GM21390 (cell line): Measurements from ENCODE around the gene BMS1.
A peak's percentile ranks its signal among the peaks of the same experiment; 100 is the strongest.
"Not testable (repeated sequence)": the region's sequence is repeated elsewhere in the genome, so short reads cannot be mapped to it uniquely, and the experiment has no call there.

Experiments used
- ATAC-seq: cut with Tn5 transposase; IDR thresholded peaks from one replicate; pipeline ENCODE4 v1.9.1; 2021; ENCODE audit not compliant: unreplicated experiment

The BMS1 gene, protein sequence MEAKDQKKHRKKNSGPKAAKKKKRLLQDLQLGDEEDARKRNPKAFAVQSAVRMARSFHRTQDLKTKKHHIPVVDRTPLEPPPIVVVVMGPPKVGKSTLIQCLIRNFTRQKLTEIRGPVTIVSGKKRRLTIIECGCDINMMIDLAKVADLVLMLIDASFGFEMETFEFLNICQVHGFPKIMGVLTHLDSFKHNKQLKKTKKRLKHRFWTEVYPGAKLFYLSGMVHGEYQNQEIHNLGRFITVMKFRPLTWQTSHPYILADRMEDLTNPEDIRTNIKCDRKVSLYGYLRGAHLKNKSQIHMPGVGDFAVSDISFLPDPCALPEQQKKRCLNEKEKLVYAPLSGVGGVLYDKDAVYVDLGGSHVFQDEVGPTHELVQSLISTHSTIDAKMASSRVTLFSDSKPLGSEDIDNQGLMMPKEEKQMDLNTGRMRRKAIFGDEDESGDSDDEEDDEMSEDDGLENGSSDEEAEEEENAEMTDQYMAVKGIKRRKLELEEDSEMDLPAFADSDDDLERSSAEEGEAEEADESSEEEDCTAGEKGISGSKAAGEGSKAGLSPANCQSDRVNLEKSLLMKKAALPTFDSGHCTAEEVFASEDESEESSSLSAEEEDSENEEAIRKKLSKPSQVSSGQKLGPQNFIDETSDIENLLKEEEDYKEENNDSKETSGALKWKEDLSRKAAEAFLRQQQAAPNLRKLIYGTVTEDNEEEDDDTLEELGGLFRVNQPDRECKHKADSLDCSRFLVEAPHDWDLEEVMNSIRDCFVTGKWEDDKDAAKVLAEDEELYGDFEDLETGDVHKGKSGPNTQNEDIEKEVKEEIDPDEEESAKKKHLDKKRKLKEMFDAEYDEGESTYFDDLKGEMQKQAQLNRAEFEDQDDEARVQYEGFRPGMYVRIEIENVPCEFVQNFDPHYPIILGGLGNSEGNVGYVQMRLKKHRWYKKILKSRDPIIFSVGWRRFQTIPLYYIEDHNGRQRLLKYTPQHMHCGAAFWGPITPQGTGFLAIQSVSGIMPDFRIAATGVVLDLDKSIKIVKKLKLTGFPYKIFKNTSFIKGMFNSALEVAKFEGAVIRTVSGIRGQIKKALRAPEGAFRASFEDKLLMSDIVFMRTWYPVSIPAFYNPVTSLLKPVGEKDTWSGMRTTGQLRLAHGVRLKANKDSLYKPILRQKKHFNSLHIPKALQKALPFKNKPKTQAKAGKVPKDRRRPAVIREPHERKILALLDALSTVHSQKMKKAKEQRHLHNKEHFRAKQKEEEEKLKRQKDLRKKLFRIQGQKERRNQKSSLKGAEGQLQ

DNA sequence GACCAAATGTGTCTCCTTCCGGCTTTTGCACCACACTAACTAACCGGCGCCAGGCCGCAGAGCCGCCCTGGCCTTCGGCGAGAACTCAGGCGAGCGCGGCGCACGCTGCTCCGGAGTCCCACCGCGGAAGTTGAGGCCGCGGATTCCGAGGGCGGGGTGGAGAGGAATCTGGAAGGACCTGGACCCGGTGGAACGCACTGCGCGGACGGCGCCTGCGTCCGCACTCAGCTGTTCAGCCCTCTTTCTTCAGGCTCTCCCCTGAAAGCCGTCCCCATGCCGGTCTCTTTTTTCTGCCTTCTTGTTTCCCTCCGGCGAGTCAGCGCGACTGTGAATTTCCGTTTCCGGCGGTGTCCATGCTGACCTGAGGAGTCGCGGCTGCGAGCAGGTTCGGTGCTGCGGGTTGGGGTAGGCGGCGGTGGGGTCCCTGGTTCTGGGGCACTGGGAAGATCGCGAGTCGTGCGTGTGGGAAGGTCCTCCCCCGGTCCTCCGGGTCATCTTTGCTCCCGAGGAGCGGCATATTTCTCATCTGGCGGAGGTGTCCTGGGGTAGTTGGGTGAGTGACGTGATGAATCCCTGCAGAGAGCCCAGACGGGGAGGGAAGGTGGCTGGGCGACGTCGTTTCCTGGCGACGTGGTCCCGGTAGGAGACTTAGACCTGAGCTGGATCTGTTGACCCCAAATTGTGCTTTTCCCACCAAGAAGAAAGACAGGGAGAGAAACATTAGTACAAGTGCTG is at the start of gene BMS1:
Gene BMS1 (plus strand): TSS at position 350 of the 735 bp plus-strand sequence. CDS start 1,600 bp downstream, outside the sequence.
- ATAC-seq, result peak; percentile 97

DNA sequence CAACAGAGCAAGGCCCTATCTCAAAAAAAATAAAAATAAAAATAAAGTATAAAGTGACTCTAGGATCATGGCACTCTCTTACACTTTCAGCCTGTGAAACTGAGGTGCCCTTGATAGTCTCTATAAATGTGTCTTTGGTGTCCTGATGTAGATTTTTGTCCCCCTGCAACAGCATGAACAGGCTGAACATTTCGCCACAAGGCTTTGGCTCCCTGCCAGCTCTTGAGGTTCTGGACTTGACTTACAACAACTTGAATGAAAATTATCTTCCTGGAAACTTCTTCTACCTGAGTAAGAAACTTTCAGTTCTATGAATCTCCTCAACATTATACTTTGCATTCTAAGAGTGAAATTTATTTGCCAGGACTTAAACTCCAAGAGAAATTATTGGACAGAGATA is 48.1 kb upstream of the BMS1 start:
- ATAC-seq, result no peak

DNA sequence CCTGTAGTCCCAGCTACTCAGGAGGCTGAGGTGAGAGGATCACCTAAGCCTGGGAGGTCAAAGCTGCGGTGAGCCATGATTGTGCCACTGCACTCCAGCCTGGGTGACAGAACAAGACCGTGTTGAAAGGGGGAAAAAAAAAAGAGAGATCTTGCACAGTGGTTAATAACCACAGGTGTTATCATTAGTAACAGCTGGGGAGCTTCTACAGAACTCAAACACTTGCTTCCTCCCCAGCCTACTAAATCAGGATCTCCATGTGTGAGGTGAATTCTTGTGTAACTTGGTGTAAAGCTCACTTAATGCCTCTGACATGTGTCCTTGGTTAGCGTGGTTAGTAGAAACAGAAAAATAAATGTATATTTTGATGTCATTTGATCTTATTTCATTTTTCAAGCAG is 43.9 kb upstream of the BMS1 start:
- no peak for ATAC-seq

DNA sequence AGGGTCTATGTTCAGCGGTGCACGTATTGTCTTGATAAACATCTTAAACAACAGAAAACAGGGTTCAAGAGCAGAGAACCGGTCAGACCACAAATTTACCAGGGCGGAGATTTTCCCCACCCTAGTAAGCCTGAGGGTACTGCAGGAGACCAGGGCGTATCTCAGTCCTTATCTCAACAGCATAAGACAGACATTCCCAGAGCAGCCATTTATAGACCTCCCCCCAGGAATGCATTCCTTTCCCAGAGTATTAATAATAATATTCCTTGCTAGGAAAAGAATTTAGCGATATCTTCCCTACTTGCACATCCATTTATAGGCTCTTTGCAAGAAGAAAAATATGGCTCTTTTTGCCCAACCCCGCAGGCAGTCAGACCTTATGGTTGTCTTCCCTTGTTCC is 41.1 kb upstream of the BMS1 start:
- not testable (repeated sequence) for ATAC-seq

DNA sequence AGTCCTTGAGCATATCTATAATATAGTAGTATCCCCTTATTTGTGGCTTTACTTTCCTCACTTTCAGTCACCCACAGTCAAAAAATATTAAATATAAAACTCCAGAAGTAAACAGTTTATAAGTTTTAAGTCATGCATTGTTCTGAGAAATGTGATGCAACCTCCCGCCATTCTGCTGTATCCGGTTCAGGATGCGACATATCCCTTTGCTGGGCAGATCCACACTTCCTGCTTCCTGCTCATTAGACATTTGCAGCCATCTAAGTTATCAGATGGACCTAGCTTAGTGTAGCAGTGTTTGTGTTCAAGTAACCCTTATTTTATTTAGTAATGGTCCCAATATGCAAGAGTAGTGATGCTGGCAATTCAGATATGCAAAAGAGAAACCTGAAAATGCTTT is 38.9 kb upstream of the BMS1 start:
- no peak for ATAC-seq

DNA sequence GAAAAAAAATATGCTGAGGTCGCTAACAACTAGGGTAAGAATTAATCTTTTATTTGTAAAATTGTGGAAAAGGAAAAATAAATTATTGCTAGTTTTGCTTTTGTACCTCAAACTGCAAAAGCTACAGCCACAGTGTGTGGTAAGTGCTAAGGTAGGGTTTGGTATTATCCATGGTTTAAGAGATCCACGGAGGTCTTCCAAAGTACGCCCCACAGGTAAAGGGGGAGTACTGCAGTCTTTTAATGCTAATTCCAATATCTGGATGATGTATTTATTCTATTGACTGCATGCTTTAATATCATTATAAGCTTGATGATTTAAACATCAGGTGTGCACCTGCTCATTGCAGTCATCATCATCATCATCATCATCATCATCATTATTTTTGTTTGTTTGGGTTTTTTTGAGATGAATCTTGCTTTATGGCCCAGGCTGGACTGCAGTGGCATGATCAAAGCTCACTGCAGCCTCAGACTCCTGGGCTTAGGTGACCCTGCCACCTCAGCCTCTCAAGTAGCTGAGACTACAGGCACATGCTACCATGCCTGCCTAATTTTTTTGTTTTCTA is 38.4 kb upstream of the BMS1 start:
- no peak for ATAC-seq

DNA sequence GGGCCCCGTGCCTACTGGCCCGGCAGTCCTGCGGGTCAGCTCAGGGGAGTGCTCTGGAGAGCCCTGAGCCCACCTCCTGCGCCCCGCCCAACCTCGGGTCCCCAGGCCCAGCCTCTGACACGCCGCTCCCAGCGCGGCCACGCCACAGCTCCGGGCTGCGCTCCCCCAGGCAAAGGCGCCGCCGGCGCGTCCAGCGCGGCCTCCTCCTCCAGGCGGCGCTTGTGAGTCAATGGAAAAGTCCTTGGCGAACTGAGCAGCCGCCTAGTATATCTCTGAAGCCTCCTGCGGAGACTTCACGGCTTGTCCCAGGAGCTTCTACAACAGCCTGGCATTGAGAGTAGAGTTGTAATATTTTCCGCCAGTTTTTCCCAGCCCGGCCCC is 29.5 kb upstream of the BMS1 start:
- ATAC-seq, result peak; percentile 62

DNA sequence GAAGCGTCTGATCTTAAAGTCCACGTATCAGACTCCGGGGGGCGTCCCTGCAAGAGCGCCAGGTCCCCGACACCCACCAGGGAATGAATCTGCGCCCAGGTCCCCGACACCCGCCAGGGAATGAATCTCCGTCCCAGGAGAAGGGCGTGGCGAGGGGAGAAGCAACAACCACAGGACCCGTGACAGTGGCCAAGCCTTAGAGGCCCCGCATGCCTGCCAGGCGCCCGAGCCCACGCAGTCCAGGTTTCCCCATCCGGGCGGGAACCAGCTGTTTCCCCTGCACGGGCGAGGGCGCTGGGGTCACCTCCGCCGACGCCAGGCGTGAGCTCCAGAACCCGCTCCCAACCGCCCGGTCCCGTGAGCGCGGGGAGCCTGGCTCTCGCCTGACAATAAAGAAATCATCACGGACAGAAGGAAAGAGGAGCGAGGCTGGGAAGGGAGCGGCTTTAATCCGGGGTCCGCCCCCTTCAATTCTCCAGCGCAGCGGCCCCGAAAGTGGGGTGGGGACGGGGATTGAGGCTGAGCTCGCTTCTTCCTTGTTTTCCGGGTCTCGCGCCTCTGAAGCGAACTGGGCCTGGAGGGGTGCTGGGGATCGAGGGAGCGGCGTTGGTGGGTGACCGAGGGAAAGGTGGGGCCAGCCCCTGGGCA is 29.0 kb upstream of the BMS1 start:
- peak; percentile 4 for ATAC-seq

DNA sequence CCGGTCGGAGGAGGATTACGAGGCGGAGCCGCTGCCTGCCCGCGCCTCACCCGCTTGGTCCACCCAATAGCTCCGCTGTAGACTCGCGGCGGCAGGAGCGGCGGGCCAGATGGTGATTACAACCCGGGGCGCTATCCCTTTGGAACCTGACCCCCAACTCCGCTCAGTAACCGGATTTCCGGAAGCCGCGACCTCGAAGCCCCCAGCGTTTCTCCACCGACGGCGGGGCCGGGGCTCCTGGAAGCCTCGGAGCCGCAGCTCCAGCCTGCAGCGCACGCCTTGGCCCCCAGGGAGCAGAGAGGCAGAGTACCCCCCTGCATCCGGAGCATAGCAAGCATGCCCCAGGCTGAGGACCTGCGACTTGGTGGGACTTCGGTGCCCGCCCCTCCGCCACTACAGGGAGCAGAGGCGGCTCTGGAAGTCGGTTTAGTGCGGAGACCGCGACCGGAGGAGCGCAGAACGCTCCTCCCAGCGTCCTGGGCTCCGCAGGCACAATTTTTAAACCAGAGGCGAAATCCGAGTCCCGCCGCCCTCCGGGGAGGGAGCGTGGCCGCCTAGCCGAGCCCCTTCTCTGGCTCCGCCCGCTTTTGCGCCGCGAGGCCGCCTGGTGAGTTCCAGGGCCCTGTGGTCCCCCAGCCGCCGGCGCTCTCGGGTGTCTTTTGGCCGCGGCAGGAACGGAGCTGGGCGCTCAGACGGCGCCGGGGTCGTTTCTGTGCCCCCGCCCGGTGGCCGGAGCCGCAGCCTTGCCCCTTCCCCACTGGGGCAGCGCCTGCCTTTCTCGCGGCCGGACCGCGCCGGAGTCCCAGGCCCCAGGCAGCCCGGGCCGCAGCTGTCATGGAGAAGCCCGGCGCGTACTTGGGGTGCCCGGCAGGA is 28.2 kb upstream of the BMS1 start:
- ATAC-seq, result no peak

DNA sequence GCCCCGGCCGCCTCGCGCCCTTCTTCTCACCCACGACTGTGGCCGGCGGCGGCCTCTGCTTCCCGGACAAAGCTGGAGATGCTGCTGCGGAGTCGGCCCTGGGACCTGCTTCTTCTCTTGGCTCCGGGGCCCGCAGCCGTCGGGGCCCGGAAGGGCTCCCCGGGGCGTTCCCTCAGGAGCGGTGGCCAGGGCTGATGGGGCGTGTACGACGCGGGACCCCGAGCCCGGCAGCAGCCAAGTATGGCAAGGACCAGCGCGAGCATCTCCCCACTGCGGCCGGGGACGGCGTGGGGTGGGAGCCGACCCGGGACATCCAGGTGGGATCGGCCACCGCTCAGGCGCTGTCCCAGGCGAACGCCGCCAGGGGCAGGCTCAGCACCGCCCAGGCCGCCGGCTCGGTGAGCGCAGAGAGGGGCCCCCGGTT is 27.6 kb upstream of the BMS1 start:
- ATAC-seq, result no peak

DNA sequence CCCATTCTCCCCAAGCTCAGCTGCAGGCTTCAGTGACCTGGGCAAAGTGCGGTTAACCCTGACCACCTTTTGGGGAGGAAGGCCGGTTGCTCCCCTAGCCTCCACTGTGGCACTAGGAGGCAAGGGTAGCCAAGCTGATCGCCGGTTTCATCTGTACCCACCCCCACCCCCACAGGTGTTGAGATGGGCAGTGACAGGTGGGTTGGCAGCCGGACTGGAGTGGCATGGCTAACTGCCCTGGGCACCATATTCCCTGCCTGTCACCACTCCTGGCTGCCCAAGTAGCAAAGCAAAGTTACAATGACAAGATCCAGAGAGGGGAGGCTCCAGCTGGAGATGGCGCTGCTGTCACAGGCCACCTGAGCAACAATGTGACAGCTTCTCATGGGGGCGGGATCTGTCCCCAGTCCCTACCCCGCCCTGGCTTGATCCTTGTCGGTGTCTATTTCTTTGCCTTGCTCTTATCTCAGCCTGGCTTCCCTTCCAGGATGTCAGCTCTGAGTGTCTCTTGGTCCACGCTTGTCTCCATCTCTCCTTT is 27.0 kb upstream of the BMS1 start:
- no peak for ATAC-seq

DNA sequence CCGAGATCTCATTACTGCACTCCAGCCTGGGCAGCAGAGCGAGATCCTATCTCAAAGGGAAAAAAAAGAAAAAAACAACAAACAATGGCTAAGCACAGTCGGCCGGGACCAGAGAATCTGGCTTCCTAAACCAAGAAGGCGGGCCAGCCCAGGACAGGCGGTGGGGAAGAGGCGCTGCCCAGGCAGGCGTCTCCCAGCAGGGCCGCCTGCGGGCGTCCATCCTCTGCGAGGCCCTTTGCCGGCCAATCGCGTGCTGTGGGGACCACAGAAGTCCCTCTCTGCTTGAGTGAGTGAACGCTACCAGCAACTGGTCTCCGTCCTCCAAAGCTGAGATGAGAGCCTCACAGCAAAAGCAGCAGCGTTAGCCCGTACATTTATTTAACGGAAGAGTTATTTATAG is 14.7 kb upstream of the BMS1 start:
- no peak for ATAC-seq

DNA sequence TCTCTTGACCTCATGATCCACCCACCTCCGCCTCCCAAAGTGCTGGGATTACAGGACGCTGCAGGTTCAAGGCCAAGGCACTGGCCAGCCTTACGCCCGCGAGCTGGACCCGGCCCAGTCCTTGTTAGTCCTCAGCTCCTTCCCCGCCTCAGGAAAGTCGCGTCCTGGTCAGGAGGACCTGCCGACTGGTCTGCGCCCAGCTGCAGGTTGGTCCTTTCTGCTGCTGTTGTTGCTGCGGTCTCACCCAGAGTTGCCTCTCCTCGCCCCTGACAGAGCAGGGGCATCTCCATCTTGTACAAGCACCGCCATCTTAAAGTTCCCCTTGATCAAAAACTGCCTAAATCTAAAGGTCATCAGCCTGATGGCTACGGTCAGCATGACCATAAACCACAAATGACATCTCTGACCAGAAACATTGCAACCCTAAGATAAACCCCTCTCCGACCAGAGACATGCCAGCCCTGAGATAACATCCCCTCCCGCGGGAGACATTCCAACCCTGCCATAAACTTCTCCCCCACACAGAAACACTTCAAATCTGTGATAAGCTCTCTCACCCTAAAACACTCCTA is 13.9 kb upstream of the BMS1 start:
- ATAC-seq, result no peak

DNA sequence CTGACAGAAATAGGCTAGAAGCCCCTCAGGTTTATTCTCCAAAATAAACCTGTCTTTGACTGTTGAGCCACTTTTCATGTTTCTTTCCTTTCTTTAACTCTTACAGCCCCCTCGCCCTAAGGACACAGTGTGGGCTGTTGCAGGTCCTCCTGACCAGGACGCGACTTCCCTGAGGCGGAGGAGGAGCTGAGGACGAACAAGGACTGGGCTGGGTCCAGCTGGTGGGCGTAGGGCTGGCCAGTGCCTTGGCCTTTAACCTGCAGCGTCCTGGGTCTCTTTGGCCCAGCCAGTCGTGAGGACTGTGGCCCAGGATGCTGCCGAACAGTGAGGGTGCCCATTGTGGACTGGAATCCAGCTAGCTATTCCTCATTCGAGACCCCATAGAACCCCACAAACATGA is 13.4 kb upstream of the BMS1 start:
- no peak for ATAC-seq

DNA sequence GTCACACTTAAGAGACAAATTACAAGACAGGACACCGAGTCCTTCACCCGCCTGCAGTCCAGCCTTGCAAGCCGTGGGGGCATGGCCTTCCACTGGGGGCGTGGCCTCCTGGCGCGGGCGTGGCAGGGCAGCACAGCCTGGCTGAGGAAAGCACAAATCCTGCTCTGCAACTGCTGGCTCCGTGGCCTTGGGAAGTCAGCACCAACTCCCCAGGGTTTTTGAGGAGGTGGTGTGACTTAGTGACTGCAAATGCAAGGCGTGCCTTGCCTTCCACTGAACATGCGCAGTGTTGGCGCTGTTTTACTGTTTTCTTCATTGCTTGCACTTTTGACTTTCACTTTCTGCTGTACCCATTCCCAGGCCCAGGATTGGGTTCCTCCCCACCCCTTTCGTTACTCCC is 12.9 kb upstream of the BMS1 start:
- no peak for ATAC-seq

DNA sequence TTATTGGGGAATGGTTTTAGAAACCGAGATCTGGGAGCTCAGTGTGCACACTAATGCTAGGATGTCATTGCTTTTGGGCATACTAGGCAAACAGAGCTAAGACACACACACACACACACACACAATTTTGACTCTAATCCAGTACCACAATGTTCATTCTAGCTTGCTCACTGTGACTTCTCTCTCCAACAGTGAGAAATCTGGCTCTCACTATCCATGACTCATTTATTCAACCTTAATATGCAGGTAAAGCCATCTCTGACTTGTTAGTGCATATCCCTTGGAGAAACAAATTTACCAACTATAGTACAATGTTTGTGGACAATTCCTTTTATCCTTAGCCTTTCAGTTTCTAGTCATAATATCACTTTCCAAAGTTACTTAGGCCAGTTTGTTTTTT is 5.9 kb upstream of the BMS1 start:
- ATAC-seq, result no peak

DNA sequence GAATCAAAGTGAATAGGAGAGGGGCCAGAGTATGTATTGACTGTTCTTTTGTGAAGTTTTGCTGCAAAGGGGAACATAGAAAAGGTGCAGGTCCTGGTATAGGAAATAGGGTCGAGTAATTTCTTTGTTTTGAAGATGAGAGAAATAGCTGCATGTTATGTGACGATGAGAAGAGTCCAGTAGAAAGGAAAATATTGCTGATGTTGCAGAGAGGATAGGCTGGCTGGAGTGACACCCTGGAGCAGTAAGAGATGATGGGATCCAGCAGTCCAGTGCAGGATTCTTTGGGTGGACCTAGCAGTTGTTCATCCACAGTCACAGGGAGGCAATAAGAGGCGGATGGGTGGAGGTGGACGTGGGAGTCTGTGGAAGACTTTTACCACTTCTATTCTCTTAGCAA is 2.1 kb upstream of the BMS1 start:
- ATAC-seq, result no peak

DNA sequence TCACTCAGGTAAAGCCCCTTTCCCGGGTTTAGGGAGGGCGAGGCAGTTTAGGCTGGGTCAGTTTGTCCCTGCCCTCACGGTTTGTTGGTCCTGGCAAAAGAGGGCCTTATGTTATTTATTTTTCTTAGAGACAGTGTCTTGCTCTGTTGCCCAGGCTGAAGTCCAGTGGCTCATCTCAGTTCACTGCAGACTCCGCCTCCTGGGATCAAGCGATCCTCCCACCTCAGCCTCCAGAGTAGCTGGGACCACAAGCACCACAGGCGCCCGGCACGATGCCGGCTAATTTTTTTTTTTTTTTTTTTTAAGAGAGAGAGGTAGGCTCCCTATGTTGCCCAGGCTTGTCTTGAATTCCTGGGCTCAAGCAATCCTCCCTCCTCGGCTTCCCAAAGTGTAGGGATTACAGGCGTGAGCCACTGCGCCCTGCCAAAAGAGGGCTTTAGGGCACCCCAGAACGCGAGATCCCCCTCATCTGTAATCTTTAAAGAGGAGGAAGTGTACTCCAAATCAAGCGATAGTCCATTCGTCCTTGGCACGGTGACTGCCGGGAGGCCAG is 626 bp upstream of the BMS1 start:
- ATAC-seq, result no peak
